Measurements from ENCODE around the gene LTBP3.
"Not testable (repeated sequence)": the region's sequence is repeated elsewhere in the genome, so short reads cannot be mapped to it uniquely, and the experiment has no call there.

Gene LTBP3

DNA sequence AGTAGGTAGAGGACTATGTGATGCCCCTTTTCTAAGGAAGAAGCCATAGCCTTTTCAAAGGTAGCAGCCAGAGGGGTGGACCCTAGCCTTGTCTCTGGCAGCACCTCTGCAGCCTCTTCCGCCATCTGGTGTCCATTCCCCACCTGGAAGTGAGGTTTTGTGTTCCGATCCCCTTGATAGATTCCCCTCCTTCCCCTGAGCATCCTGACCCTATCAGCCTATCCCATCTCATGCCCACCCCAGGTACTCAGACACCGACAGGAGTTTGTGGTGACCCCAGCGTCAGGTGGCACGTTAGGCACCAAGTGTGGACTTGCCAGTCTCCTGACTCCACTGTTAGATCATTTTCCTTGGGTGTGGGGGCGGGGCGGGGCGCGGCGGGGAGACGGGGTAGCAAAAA is 13.8 kb upstream of the LTBP3 start:
- DNase-seq (ENCODE audit: low spot score), result no peak

DNA sequence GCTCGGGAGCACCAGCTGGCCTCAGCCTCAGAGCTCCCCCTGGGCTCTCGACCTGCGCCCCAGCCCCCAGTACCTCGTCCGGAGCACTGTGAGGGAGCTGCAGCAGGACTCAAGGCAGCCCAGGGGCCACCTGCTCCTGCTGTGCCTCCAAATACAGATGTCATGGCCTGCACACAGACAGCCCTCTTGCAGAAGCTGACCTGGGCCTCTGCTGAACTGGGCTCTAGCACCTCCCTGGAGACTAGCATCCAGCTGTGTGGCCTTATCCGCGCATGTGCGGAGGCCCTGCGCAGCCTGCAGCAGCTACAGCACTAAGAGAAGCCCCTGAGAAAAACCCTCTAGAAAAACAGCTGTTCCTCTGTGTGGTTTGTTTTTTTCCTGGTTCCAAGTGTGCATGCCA is 13.3 kb upstream of the LTBP3 start:
- no peak for DNase-seq (ENCODE audit: low spot score)

DNA sequence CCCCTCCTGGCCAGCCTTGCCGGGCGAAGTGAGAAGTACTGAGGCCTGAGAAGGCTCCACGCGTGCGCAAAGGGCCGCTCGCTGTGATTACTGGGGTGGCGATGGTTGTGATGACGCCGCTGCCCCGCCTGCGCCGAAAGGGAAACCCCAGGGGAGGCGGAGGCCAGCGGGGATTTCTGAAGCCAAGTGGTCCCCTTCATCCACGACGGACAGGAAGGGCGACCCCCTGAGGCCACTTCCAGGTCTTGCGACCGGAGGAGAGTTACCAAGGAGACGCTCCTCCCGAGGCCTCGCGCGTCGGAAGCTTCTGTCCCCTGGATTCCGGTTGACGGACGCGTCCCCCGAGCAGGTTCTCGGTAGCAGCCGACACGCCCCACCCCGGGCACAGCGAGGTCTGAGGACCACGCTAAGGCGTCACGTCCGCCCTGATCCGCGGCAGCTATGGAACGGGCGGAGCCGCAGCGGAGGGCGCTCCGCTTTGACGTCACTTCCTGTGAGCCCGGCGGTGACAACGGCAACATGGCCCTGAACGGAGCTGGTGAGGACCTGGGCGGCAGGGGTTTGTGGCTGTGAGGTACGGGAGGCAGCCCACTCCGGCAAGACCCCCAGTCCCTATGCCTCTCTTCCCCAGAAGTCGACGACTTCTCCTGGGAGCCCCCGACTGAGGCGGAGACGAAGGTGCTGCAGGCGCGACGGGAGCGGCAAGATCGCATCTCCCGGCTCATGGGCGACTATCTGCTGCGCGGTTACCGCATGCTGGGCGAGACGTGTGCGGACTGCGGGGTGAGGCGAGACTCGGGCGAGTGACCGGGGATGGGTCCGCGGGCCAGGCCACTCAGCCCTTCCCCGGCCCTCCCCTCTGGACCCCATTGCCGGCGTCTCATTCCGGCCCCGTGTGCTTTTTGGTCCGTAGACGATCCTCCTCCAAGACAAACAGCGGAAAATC is 12.1 kb upstream of the LTBP3 start, which contains the start of gene ZNRD2:
Gene ZNRD2 (plus strand): TSS at position 505 of the 946 bp plus-strand sequence. CDS start 15 bp downstream, at position 520.
- DNase-seq (ENCODE audit: low spot score), result peak; percentile 97

DNA sequence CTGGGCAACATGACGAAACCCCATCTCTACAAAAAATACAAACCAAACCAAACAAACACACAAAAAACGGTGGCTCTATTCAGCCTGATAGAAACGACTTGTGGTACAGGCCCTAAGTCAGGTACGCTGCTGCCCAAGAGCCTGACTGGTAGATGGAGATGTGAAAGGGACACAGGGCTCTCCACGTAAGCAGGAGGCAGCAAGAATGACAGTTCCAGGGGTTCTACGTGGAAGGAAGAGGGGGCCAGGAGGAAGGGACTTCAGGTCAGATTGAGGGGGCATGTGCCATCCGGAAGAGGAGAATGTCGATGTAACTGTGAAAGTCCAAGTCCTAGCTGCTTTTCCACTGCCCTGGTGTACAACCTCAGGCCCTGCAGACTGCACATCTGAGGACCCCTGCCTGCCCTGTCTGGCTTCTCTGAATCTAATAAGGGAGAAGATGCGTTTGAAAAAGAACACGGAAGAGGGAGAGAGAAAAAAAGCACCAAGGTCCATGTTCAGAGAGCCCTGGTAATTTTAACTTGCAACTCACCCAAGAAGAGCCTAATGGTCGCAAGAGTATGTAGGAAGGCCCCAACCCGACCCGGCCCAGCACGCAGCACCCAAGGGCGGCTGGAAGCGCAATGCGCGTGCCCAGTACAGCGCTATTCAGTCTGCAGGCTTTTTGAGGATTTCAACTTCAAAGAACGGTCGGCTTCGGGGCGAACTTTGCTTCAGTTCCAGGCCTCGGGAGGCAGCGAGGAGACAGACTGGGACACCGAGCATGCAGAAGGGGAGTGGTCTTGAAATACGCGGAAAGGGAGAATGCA is 11.2 kb upstream of the LTBP3 start:
- DNase-seq (ENCODE audit: low spot score), result peak; percentile 69

DNA sequence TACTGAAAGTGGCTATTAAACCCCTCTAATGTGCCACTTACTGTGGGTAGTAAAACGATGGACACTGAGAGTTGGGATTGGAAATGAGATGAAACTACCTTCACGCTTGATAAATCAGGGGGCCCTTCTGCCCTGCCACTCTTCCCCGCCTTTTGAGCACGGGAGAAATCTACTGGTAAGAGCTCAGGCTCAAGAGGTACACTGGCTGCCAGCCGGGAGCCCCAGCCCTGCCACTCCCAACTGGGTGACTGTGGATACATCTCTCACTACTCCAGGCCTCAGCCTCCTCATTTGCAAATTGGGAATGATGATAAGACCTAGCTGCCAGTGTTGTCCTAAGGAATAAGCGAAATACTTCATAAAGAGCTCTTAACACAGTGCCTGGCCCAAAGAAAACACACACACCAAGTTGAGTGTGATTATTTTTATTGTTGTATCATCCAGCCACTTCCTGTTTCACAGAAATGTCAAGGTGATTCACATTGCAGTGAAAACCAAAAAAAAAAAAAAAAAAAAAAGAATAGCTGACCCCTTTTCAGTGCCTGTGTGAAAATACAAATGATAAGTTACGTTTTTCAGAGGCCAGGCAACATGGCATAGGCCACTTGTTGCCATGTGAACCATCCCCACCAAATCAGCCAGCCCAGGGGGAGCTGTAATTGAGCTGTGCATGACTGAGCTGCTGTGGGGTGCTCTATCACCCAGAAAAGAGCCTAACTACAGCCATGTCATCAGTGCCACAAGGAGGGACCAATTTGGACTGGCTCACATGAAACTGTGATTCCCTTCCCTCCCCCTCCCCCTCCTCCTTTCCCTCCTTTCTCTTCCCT is 7.7 kb upstream of the LTBP3 start:
- DNase-seq (ENCODE audit: low spot score), result no peak

DNA sequence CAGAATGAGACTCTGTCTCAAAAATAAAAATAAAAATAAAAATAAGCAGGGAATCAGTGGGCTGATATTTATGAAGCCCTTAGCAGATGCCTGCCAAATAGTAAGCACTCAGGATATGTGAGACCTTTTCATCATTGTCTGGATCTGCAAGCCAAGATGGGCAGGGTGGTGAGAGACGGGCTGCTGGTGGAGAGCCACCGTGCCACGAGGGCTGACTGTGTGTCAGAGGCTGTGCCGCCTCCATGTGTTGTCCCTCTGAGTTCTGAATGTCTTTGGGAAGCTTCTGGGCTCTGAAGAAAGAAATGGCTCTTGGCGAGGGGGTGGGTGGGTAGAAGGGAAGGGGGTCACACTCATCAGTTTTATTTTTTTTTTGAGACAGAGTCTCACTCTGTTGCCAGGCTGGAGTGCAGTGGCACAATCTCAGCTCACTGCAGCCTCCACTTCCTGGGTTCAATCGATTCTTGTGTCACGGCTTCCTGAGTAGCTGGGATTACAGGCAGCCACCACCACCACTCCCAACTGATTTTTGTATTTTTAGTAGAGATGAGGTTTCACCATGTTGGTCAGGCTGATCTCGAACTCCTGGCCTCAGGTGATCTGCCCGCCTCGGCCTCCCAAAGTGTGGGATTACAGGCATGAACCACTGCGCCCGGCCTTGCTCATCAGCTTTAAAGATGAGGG is 6.9 kb upstream of the LTBP3 start:
- not testable (repeated sequence) for DNase-seq (ENCODE audit: low spot score)

DNA sequence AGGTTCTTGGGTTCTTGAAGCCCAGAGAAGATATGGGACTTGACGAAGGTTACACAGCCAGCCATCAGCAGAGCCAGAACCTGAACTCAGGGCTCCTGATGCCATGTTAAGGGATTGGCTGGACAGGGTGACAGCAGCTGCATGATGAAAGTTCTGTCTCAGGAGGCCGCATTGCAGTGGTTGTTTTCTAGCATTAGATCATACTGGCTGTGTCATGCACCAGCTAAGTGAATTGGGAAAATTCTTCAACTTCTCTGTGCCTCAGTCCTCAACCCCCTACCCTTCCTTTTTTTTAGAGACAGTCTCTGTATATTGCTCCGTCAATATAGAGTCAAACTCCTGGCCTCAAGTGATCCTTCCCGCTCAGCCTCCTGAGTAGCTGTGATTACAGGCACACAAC is 5.4 kb upstream of the LTBP3 start:
- no peak for DNase-seq (ENCODE audit: low spot score)

DNA sequence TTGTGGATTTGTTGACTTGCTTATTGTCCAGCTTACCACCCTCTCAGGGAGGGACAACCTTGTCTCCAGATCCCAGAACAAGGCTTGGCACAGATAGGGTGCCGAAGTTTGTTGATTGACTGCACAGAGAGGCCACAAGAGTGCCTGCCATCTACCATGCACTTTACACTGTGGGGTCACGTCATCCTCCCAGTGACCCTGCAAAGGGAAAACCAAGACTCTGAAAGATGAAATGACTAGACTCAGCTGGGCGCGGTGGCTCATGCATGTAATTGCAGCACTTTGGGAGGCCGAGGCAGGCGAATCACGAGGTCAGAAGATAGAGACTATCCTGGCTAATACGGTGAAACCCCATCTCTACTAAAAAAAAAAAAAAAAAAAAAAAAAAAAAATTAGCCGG is 4.6 kb upstream of the LTBP3 start:
- DNase-seq (ENCODE audit: low spot score), result no peak

DNA sequence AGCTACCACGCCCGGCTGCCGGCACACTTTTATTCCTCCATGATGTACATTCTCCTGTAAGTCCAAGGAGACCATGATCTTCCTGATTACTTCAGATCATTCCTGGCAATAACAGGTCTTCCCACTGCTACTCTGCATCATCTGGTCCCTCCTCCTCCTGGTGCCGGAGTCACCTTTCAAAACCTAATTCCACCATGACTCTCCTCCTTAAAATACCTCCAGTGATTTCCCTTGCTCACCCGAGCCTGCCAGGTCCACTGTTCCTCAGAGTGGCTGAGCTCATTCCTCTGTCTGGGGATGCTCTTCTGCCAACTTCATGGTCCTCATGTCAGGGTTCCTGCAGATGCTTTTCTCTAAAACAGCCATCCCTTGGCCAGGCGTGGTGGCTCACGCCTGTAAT is 3.9 kb upstream of the LTBP3 start:
- no peak for DNase-seq (ENCODE audit: low spot score)

DNA sequence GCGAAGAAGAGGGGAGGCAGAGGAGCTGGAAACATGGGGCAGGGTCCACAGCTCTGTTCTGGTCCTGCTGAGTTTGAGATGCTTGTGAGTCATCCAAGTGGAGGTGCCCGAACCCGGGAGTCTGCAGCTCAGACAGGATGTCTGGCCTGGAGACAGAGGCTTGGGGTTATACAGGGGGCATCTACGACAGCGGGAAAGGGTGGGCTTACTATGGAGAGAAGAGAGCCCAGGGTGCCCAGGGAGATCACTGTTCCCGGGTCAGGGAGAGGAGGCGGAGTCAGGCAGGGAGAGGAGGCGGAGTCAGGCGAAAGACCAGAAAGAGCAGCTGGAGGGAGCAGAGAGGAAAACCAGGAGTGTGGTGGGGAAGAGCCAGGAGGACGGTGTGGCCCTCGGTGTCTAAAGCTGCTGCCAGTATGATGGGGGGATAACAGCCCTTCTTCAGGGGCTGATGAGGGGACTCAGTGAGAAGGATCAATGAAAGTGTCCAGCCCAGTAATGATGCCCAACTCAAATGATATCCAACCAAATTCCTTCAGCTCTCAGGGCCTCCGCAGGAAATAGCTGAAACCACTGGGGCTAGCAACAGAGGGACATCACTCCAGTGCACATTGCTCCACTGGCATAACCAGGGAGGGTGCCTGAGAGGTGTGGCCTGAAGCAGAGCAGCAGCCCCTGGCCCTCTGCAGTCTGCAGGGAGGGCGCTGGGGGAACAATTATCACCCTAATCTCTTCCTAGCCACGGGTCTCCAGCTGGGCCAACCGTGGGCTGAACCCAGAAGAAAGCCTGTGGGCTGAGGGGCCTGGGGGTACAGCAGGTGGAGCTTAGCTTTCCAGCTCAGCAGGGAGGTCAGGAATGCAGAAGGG is 2.6 kb upstream of the LTBP3 start:
- peak; percentile 48 for DNase-seq (ENCODE audit: low spot score)

DNA sequence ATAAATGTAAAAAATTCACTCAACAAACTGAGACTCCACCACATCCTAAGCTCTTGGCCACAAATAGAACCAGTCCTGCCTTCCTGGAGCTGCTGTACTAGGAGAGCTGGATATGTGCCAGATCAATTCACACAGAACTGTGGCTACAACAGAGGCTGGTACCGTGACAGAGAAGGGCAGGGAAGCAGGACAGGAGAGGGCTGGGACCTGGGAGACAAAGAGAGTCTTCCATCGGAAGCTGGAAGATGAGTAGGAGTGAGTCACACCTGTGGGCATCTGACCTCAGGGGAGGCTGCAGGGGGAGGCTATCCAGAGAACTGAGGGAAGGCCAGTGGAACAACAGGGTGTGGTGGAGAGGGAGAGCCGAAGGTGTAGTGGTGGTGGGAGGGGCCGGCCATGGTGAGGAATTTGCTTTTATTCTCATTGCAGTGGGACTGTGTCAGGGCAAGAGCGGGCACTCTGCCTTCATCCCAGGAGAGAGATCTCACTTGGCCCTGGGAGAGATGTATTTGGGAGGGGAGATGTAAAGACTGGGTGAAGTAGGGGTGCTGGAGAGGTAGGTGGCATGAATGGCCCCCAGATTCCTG is 1.9 kb upstream of the LTBP3 start:
- DNase-seq (ENCODE audit: low spot score), result no peak

DNA sequence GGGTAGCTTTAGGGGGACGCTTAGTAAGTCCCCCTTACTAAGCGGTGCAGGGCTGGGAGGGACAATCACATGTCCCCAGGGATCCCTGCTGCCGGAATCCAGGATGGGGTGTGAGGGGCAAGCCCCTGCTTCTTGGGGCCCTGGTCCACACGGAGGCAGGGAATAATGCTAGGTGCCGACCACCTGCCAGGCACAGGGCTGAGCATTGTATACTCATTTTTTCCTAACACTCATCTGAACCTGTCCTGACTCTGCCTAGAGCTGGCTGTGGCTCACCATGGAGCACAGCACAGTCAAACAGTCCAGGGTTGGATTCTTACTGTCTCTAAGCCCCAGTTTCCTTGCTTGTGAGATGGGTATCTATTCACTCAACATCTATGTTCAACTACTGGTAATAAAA is 1.4 kb upstream of the LTBP3 start:
- no peak for DNase-seq (ENCODE audit: low spot score)

DNA sequence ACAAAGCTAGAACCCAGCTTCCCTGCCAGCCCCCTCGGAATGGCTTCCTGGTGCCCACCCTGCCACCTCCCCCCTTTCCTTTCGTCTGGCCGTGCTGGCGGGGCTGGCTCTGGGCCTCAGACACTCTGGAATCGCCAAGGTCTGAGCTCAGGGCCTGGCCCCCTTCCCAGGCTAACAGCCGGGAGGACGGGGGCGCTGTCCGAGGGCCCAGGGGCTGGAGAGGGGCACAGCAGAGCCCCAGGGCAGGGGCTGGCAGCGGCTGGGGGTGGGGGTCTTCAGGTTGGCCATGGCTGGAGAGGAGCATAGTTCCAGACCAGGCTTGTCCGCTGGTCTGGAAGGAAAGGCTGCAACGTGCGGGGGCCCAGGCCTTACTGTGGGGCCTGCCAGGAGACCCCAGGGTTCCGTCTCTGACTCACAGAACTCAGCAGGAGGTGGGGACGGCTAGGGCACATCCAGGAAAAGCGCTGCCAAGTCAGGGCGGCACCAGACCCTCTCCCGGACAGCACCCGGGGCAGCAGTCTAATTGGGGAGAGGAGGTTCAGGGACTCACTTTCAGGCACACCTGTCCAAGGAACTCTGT is 861 bp upstream of the LTBP3 start:
- DNase-seq (ENCODE audit: low spot score), result no peak

DNA sequence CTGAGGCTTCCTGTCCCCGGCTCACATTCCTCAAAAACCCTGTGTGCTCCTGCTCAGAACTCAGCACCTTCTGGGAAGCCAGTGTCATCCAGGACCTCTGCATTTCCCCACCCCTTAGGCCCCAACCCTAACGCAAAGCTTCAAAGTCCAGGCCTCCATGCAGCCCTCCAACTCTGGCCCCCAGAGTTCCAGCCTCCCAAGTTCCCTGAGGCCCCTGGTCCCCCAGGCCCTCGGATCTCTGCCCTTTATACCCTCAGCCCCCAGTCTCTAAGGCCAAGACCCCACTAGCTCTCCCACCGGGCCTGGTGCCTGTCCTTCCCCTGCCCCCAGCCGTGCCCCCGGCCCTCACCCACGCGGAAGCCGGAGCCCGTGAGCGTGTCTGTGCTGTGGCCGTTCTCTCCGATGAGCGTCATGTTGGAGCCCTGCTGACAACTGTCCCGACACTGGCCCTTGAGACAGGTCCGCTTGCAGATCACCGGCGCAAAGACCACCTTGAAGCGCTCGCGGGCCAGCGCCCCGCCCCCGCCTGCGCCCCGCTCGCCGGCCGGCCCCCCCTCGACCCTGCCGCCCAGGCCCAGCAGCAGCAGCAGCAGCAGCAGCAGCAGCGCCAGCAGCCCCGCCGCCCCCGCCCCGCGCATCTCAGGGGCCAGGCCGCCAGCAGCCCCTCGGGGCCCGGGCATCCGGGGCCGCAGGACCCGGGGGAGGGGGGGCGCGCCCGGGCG is 718 bp downstream of the LTBP3 start:
- no peak for DNase-seq (ENCODE audit: low spot score)

DNA sequence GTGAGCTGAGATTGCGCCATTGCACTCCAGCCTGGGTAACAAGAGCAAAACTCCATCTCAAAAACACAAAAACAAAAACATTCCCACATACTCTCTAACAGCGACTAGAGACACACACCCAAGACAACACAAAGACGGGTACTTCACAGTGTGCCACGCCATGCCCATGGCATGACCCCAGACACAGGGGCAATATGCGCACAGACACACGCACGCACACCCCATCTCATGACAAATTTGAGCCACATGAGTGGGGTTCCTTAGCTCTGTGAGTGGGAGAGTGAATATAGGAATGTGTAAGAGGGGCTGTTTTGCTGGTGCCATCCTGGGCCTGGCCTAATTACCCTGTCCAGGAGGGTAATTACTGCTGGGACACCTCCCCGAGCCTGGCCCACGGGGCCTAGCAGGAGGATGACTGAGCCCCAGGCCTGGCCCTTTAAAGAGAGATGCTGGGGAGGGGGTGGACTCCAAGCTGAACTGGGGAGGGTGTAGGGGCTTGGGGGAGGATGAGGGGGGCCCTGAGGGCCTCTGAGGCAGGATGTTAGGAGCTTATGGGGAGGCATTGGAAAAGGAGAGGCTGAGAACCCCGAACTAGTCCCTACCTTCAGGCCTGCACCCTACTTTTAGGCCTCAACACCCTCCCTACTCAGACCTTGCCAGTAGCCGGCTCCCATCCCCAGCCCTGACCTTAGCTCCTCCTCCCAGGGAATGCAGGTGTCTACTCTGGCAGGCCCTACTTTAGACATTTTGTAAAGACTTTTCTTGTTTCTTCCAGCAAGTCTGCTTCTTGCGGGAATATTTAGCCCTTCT is 1.5 kb downstream of the LTBP3 start:
- DNase-seq (ENCODE audit: low spot score), result no peak

DNA sequence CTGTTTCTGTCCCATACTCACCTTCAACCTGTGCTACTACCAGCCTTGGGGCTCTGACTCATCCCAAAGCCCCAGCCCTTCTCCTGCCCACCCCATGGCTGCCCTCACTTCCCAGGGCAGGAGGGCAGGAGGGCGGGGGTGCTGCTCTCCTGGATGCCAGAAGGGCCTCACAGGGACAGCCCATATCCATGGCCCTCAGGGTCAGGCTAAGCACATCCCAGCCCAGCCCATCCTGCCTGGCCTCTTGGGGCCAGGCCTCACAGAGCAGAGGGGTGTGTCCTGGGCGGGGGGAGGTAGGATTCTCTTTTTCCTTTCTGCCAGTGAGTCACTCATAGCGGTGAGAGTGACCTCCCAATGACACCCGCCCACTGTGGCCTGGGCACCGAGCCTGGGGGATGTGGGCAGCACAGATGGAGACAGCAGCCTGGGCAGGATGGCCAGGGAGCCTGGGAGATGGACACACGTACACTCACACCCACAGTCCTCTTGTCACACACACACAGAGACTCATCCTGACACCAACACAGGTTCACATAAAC is 2.4 kb downstream of the LTBP3 start:
- peak; percentile 89 for DNase-seq (ENCODE audit: low spot score)

DNA sequence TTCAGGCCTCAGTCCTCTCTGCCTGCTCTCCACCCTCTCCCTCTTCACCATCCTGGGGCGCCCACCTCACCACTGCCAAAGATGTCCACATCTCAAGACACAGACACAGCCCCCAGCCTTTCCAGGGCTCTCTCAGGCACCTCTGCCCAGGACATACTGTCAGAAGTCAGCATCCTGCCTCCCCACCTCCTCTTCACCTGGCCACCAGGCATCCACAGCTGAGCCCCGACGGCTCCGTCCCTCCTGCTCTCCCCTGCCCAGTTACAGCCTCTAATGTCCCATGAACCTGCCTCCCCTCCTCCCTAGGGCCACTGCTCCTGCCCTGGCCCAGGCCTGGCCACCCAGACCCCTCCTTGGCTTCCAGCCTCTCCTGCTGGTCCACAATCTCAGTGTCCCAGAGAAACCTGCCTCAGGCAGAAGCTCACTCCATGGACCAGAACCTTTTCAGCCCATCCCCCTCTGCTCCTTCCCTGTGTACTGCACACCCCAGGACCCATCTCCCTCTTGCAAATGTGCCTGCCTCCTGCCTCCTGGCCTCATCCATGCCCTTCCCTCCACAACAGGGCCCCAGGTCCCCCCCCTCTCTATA is 3.2 kb downstream of the LTBP3 start:
- no peak for DNase-seq (ENCODE audit: low spot score)

Data from AG08396 (cell line).